HEK293T (cell line): ENCODE results near the gene EXOC3L1.

ENCODE experiments used
- BHLHE40 ChIP-seq: fragments of 450-650 bp; IDR thresholded peaks from 2 replicates; pipeline ENCODE4 v1.6.1; 2016; ENCODE audit warnings: mild to moderate bottlenecking, moderate library complexity, borderline replicate concordance
- CTBP1 ChIP-seq: fragments of 450-650 bp; IDR thresholded peaks from 2 replicates; pipeline ENCODE4 v1.6.1; 2016; ENCODE audit warnings: borderline replicate concordance
- ELF4 ChIP-seq: fragments of 450-650 bp; IDR thresholded peaks from 2 replicates; pipeline ENCODE4 v1.6.1; 2017; ENCODE audit warnings: antibody characterized with exemption
- FOXA1 ChIP-seq: fragments of 450-650 bp; IDR thresholded peaks from 2 replicates; pipeline ENCODE4 v1.6.1; 2016; ENCODE audit warnings: mild to moderate bottlenecking
- FOXK2 ChIP-seq: fragments of 450-650 bp; IDR thresholded peaks from 2 replicates; pipeline ENCODE4 v1.6.1; 2016; ENCODE audit warnings: mild to moderate bottlenecking
- FOXM1 ChIP-seq: fragments of 450-650 bp; IDR thresholded peaks from 2 replicates; pipeline ENCODE4 v1.6.1; 2017; ENCODE audit warnings: mild to moderate bottlenecking, borderline replicate concordance
- HDGF ChIP-seq: fragments of 450-650 bp; IDR thresholded peaks from 2 replicates; pipeline ENCODE4 v1.6.1; 2017; ENCODE audit warnings: antibody characterized with exemption, borderline replicate concordance
- L3MBTL2 ChIP-seq: fragments of 450-650 bp; conservative IDR thresholded peaks from 2 replicates; pipeline ENCODE4 v1.6.1; 2016; ENCODE audit warnings: mild to moderate bottlenecking
- LEF1 ChIP-seq: fragments of 450-650 bp; IDR thresholded peaks from 2 replicates; pipeline ENCODE4 v1.6.1; 2017; ENCODE audit warnings: mild to moderate bottlenecking, borderline replicate concordance
- NFRKB ChIP-seq: fragments of 450-650 bp; IDR thresholded peaks from 2 replicates; pipeline ENCODE4 v1.6.1; 2016; ENCODE audit warnings: mild to moderate bottlenecking, moderate library complexity
- SP1 ChIP-seq: fragments of 450-650 bp; IDR thresholded peaks from 2 replicates; pipeline ENCODE4 v1.6.1; 2017
- SUZ12 ChIP-seq: fragments of 450-650 bp; IDR thresholded peaks from 2 replicates; pipeline ENCODE4 v1.6.1; 2016; ENCODE audit warnings: mild to moderate bottlenecking
- TF ChIP-seq, protein P1 (sequence below): fragments of 450-650 bp; IDR thresholded peaks from 2 replicates; pipeline ENCODE4 v1.6.1; 2016

DNA sequence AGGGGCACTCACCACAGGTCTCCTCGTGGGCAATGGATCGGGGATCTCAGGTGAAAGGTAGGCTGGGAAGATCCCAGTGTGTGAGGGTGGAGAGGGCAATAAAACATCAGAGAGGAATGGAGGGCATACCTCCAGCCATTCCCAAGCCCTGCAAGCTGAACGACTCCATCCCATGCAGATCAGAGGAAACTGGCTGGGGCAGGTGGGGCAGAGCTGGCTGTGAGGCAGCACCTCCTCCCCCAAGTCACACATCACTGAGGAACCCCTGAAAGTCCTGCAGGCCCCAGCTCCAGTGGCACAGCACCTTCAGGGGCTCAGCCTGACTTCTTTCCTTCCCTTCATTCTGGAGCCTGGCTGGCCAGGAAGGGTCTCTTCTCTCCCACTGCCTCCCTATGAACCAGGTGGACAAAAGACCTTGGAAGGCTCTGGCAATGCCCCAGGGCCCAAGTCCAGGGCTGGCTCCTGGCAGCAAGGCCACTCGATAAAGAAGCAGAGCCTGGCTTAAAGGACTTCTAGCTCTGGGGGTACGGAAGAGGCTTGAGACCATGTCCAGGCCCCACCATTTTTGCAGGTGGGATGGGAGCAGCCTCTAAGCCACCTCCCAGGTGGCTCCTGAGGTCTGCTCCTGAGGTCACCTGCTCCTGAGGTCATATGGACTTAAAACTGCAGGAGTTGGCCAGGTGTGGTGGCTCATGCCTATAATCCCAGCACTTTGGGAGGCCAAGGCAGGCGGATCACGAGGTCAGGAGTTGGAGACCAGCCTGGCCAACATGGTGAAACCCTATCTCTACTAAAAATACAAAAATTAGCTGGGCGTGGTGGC lies 23.5 kb upstream of the EXOC3L1 start:
- no peak for TF ChIP-seq FOXM1
- TF ChIP-seq SUZ12, result no peak
- TF ChIP-seq SP1, result no peak
- no peak for TF ChIP-seq NFRKB
- TF ChIP-seq FOXK2, result no peak
- TF ChIP-seq BHLHE40, result no peak
- TF ChIP-seq L3MBTL2, result no peak
- TF ChIP-seq FOXA1, result no peak
- TF ChIP-seq LEF1, result no peak
- TF ChIP-seq CTBP1, result no peak
- no peak for TF ChIP-seq ELF4
- TF ChIP-seq HDGF, result no peak
- TF ChIP-seq, protein P1, sequence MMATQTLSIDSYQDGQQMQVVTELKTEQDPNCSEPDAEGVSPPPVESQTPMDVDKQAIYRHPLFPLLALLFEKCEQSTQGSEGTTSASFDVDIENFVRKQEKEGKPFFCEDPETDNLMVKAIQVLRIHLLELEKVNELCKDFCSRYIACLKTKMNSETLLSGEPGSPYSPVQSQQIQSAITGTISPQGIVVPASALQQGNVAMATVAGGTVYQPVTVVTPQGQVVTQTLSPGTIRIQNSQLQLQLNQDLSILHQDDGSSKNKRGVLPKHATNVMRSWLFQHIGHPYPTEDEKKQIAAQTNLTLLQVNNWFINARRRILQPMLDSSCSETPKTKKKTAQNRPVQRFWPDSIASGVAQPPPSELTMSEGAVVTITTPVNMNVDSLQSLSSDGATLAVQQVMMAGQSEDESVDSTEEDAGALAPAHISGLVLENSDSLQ, result no peak
